Measurements from ENCODE around the gene FAAP100.
"Not testable (repeated sequence)": the region's sequence is repeated elsewhere in the genome, so short reads cannot be mapped to it uniquely, and the experiment has no call there.

The FAAP100 gene

GRCh38 chr17:81552244-81553017, at the start of gene FAAP100:
Gene FAAP100 (minus strand): TSS chr17:81552353. CDS start chr17:81552330, 23 bp downstream.
- peak; percentile 72 for DNase-seq

GRCh38 chr17:81601525-81602120, 49.5 kb upstream of the FAAP100 start:
- DNase-seq, result no peak

GRCh38 chr17:81599719-81600486, 47.8 kb upstream of the FAAP100 start:
- DNase-seq, result no peak

- DNase-seq, result no peak
Measured at GRCh38 chr17:81593105-81593871, 41.1 kb upstream of the FAAP100 start.

GRCh38 chr17:81591971-81592370, 39.8 kb upstream of the FAAP100 start:
- no peak for DNase-seq

GRCh38 chr17:81590121-81590520, 38.0 kb upstream of the FAAP100 start:
- DNase-seq, result no peak

GRCh38 chr17:81589612-81590011, 37.5 kb upstream of the FAAP100 start:
- no peak for DNase-seq

GRCh38 chr17:81586096-81586495, 33.9 kb upstream of the FAAP100 start:
- no peak for DNase-seq

- DNase-seq, result not testable (repeated sequence)
Measured at GRCh38 chr17:81584771-81585170, 32.6 kb upstream of the FAAP100 start.

GRCh38 chr17:81583589-81584342, 31.6 kb upstream of the FAAP100 start:
- DNase-seq, result no peak

- DNase-seq, result no peak
Measured at GRCh38 chr17:81582749-81583148, 30.6 kb upstream of the FAAP100 start.

GRCh38 chr17:81582341-81582740, 30.2 kb upstream of the FAAP100 start:
- DNase-seq, result no peak

- DNase-seq, result no peak
Measured at GRCh38 chr17:81581758-81582157, 29.6 kb upstream of the FAAP100 start.

- DNase-seq, result no peak
Measured at GRCh38 chr17:81580481-81580880, 28.3 kb upstream of the FAAP100 start.

- no peak for DNase-seq
Measured at GRCh38 chr17:81579821-81580321, 27.7 kb upstream of the FAAP100 start.

- DNase-seq, result no peak
Measured at GRCh38 chr17:81579298-81579697, 27.1 kb upstream of the FAAP100 start.

GRCh38 chr17:81578561-81579225, 26.5 kb upstream of the FAAP100 start:
- no peak for DNase-seq

GRCh38 chr17:81578038-81578441, 25.9 kb upstream of the FAAP100 start:
- no peak for DNase-seq

GRCh38 chr17:81577278-81578000, 25.3 kb upstream of the FAAP100 start:
- no peak for DNase-seq

- DNase-seq, result no peak
Measured at GRCh38 chr17:81576621-81577277, 24.6 kb upstream of the FAAP100 start.
